ENCODE results near the gene CMTM8.

DNA sequence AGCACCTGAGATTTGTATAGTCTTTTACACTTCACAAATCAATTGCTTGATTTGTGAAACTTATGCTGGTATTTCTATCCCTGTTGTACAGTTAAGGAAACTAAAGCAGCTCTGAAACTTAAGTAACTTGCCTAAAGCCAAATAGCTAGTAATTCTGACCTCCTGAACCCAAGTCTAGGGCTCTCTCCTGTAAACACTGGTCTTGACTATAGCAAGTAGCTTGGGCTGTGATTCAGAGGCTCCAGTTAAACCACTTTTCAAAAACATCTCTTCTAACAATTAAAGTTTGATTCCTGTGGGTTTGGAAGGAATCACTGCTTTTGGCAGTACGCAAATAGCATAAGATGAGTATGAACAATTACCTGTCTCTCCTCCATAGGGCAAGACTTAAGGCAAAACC, 18.5 kb upstream of the CMTM8 start:
- TF ChIP-seq POLR2A (IDR thresholded peaks at IDR 0.05) (no peak), POLR2AphosphoS5 (IDR thresholded peaks at IDR 0.05; ENCODE audit: insufficient read depth in 1 of 2, low read depth in 1 of 2) (no peak)
- TF ChIP-seq, protein P1, sequence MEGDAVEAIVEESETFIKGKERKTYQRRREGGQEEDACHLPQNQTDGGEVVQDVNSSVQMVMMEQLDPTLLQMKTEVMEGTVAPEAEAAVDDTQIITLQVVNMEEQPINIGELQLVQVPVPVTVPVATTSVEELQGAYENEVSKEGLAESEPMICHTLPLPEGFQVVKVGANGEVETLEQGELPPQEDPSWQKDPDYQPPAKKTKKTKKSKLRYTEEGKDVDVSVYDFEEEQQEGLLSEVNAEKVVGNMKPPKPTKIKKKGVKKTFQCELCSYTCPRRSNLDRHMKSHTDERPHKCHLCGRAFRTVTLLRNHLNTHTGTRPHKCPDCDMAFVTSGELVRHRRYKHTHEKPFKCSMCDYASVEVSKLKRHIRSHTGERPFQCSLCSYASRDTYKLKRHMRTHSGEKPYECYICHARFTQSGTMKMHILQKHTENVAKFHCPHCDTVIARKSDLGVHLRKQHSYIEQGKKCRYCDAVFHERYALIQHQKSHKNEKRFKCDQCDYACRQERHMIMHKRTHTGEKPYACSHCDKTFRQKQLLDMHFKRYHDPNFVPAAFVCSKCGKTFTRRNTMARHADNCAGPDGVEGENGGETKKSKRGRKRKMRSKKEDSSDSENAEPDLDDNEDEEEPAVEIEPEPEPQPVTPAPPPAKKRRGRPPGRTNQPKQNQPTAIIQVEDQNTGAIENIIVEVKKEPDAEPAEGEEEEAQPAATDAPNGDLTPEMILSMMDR (IDR thresholded peaks at IDR 0.05): no peak
